ENCODE data around the gene KLRC4. TPM values are rescaled to one million over a fixed set of nuclear protein-coding genes. Genes with fewer than 3 reads are reported as not detected.
A peak's percentile ranks its signal among the peaks of the same experiment; 100 is the strongest.

Gene KLRC4
- total and polyA plus RNA-seq, 10 of the 15 experiments (the other 5 are each of a cell fraction or from before 2014, with no cell fraction given), result 0.07 to 0.34 TPM; not detected in 8

DNA sequence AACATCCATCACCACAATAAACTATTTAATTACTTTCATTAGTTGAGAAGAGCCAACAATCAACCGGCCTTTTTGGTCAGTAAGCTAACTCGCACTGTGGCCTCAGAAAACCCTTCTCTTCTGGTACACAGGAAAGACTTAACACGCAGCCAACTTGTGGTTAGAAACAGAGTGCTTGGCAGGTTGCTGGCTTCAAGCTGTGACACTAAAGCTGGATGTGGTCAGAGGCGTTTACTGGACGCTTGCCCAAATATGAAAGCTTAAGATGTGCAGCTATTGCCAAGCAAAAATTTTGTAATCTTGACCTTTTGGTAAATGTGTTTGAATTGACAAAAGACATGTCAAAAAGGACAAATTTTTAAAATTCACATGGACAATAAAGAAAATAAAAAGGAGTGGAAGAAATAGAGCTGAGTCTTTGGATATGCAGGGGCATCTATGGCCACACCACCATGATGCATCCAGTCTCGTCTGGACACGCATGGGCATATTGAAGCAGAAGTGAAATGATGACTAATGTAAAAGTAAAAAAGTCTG, 17.1 kb downstream of the KLRC4 start (continued):
- TF ChIP-seq STAT1 (conservative IDR thresholded peaks at IDR 0.05) (no peak), KAT2A (conservative IDR thresholded peaks at IDR 0.05; ENCODE audit: control insufficient read depth, low read depth, low read length) (no peak), SREBF1 (IDR thresholded peaks at IDR 0.05; ENCODE audit: low read length) (no peak), WRNIP1 (IDR thresholded peaks at IDR 0.05; ENCODE audit: borderline replicate concordance, low read depth, low read length) (no peak), IKZF1 (conservative IDR thresholded peaks at IDR 0.05) (peak; percentile 64; the same call in 1 of the 2 replicates), CHD2 (IDR thresholded peaks at IDR 0.05; ENCODE audit: borderline replicate concordance, low read depth, low read length) (0 out of 2 replicates have a peak, but pooled peaks have one; percentile 25), SIN3A (IDR thresholded peaks at IDR 0.05; ENCODE audit: low read depth, low read length) (no peak), NFIC (IDR thresholded peaks at IDR 0.05; ENCODE audit: low read depth, low read length) (peak; percentile 75), POU2F2 (IDR thresholded peaks at IDR 0.05; ENCODE audit: borderline replicate concordance, low read depth, low read length) (peak; percentile 57; the same call in 1 of the 3 replicates), IRF4 (IDR thresholded peaks at IDR 0.05; ENCODE audit: low read depth, low read length) (no peak)
- TF ChIP-seq, protein P1, sequence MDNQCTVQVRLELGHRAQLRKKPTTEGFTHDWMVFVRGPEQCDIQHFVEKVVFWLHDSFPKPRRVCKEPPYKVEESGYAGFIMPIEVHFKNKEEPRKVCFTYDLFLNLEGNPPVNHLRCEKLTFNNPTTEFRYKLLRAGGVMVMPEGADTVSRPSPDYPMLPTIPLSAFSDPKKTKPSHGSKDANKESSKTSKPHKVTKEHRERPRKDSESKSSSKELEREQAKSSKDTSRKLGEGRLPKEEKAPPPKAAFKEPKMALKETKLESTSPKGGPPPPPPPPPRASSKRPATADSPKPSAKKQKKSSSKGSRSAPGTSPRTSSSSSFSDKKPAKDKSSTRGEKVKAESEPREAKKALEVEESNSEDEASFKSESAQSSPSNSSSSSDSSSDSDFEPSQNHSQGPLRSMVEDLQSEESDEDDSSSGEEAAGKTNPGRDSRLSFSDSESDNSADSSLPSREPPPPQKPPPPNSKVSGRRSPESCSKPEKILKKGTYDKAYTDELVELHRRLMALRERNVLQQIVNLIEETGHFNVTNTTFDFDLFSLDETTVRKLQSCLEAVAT (IDR thresholded peaks at IDR 0.05), result peak; percentile 42; the same call in 1 of the 2 replicates
- TF ChIP-seq, protein P2, sequence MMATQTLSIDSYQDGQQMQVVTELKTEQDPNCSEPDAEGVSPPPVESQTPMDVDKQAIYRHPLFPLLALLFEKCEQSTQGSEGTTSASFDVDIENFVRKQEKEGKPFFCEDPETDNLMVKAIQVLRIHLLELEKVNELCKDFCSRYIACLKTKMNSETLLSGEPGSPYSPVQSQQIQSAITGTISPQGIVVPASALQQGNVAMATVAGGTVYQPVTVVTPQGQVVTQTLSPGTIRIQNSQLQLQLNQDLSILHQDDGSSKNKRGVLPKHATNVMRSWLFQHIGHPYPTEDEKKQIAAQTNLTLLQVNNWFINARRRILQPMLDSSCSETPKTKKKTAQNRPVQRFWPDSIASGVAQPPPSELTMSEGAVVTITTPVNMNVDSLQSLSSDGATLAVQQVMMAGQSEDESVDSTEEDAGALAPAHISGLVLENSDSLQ (IDR thresholded peaks at IDR 0.05), result 0 out of 2 replicates have a peak, but pooled peaks have one; percentile 22
- TF ChIP-seq, protein P3, sequence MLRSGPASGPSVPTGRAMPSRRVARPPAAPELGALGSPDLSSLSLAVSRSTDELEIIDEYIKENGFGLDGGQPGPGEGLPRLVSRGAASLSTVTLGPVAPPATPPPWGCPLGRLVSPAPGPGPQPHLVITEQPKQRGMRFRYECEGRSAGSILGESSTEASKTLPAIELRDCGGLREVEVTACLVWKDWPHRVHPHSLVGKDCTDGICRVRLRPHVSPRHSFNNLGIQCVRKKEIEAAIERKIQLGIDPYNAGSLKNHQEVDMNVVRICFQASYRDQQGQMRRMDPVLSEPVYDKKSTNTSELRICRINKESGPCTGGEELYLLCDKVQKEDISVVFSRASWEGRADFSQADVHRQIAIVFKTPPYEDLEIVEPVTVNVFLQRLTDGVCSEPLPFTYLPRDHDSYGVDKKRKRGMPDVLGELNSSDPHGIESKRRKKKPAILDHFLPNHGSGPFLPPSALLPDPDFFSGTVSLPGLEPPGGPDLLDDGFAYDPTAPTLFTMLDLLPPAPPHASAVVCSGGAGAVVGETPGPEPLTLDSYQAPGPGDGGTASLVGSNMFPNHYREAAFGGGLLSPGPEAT (IDR thresholded peaks at IDR 0.05; ENCODE audit: low read depth), result peak; percentile 53; the same call in 1 of the 2 replicates
- TF ChIP-seq, protein P4, sequence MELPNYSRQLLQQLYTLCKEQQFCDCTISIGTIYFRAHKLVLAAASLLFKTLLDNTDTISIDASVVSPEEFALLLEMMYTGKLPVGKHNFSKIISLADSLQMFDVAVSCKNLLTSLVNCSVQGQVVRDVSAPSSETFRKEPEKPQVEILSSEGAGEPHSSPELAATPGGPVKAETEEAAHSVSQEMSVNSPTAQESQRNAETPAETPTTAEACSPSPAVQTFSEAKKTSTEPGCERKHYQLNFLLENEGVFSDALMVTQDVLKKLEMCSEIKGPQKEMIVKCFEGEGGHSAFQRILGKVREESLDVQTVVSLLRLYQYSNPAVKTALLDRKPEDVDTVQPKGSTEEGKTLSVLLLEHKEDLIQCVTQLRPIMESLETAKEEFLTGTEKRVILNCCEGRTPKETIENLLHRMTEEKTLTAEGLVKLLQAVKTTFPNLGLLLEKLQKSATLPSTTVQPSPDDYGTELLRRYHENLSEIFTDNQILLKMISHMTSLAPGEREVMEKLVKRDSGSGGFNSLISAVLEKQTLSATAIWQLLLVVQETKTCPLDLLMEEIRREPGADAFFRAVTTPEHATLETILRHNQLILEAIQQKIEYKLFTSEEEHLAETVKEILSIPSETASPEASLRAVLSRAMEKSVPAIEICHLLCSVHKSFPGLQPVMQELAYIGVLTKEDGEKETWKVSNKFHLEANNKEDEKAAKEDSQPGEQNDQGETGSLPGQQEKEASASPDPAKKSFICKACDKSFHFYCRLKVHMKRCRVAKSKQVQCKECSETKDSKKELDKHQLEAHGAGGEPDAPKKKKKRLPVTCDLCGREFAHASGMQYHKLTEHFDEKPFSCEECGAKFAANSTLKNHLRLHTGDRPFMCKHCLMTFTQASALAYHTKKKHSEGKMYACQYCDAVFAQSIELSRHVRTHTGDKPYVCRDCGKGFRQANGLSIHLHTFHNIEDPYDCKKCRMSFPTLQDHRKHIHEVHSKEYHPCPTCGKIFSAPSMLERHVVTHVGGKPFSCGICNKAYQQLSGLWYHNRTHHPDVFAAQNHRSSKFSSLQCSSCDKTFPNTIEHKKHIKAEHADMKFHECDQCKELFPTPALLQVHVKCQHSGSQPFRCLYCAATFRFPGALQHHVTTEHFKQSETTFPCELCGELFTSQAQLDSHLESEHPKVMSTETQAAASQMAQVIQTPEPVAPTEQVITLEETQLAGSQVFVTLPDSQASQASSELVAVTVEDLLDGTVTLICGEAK (IDR thresholded peaks at IDR 0.05; ENCODE audit: borderline replicate concordance), result no peak
- TF ChIP-seq, protein P5, sequence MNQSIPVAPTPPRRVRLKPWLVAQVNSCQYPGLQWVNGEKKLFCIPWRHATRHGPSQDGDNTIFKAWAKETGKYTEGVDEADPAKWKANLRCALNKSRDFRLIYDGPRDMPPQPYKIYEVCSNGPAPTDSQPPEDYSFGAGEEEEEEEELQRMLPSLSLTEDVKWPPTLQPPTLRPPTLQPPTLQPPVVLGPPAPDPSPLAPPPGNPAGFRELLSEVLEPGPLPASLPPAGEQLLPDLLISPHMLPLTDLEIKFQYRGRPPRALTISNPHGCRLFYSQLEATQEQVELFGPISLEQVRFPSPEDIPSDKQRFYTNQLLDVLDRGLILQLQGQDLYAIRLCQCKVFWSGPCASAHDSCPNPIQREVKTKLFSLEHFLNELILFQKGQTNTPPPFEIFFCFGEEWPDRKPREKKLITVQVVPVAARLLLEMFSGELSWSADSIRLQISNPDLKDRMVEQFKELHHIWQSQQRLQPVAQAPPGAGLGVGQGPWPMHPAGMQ (IDR thresholded peaks at IDR 0.05; ENCODE audit: borderline replicate concordance), result no peak
- TF ChIP-seq, protein P6, sequence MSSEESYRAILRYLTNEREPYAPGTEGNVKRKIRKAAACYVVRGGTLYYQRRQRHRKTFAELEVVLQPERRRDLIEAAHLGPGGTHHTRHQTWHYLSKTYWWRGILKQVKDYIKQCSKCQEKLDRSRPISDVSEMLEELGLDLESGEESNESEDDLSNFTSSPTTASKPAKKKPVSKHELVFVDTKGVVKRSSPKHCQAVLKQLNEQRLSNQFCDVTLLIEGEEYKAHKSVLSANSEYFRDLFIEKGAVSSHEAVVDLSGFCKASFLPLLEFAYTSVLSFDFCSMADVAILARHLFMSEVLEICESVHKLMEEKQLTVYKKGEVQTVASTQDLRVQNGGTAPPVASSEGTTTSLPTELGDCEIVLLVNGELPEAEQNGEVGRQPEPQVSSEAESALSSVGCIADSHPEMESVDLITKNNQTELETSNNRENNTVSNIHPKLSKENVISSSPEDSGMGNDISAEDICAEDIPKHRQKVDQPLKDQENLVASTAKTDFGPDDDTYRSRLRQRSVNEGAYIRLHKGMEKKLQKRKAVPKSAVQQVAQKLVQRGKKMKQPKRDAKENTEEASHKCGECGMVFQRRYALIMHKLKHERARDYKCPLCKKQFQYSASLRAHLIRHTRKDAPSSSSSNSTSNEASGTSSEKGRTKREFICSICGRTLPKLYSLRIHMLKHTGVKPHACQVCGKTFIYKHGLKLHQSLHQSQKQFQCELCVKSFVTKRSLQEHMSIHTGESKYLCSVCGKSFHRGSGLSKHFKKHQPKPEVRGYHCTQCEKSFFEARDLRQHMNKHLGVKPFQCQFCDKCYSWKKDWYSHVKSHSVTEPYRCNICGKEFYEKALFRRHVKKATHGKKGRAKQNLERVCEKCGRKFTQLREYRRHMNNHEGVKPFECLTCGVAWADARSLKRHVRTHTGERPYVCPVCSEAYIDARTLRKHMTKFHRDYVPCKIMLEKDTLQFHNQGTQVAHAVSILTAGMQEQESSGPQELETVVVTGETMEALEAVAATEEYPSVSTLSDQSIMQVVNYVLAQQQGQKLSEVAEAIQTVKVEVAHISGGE (CRISPR knock-in tag; IDR thresholded peaks at IDR 0.05), result no peak
